Hepatocyte (in vitro differentiated cells): Measurements from ENCODE around the gene GPATCH8.

Experiments
- CTCF ChIP-seq: fragments of 200-600 bp; sonication (generic); IDR thresholded peaks from 2 replicates; pipeline ENCODE4 v1.5.1; 2016; ENCODE audit warnings: antibody characterized with exemption, mild to moderate bottlenecking; ENCODE audit not compliant: poor library complexity
- EZH2 ChIP-seq: fragments of 200-600 bp; sonication (generic); IDR thresholded peaks from 2 replicates; pipeline ENCODE4 v1.6.1; 2016; ENCODE audit warnings: antibody characterized with exemption, mild to moderate bottlenecking, borderline replicate concordance
- EZH2phosphoT487 ChIP-seq: fragments of 200-600 bp; sonication (generic); IDR thresholded peaks from one replicate; pipeline ENCODE4 v1.6.1; 2018; ENCODE audit warnings: antibody characterized with exemption, mild to moderate bottlenecking, low read depth, moderate library complexity; ENCODE audit not compliant: unreplicated experiment, severe bottlenecking

- no peak for TF ChIP-seq CTCF
- no peak for TF ChIP-seq EZH2
- TF ChIP-seq EZH2phosphoT487: no peak
These were observed 153.6 kb downstream of the GPATCH8 start for GRCh38 chr17:44349553-44350070.
